Ishikawa (cell line): ENCODE data around the gene FIGNL2.

Source experiments
- CEBPB ChIP-seq: IDR thresholded peaks from 2 replicates; pipeline ENCODE4 v1.6.1; 2012
- CREB1 ChIP-seq: IDR thresholded peaks from 2 replicates; pipeline ENCODE4 v1.6.1; 2012; ENCODE audit warnings: low read depth
- EGR1 ChIP-seq: IDR thresholded peaks from 2 replicates; pipeline ENCODE4 v1.6.1; 2012
- EP300 ChIP-seq: IDR thresholded peaks from 2 replicates; pipeline ENCODE4 v1.6.1; 2012; ENCODE audit warnings: borderline replicate concordance
- FOXM1 ChIP-seq: IDR thresholded peaks from 2 replicates; pipeline ENCODE4 v1.6.1; 2012; ENCODE audit warnings: low read depth, borderline replicate concordance
- NFIC ChIP-seq: IDR thresholded peaks from 2 replicates; pipeline ENCODE4 v1.6.1; 2012
- RAD21 ChIP-seq: IDR thresholded peaks from 2 replicates; pipeline ENCODE4 v1.6.1; 2012; ENCODE audit warnings: low read depth
- TAF1 ChIP-seq: IDR thresholded peaks from 2 replicates; pipeline ENCODE4 v1.6.1; 2012; ENCODE audit warnings: low read depth, mild to moderate bottlenecking
- TCF12 ChIP-seq: IDR thresholded peaks from 2 replicates; pipeline ENCODE4 v1.6.1; 2012; ENCODE audit warnings: low read depth
- TEAD4 ChIP-seq: IDR thresholded peaks from 2 replicates; pipeline ENCODE4 v1.6.1; 2012
- YY1 ChIP-seq: IDR thresholded peaks from 2 replicates; pipeline ENCODE4 v1.6.1; 2012; ENCODE audit warnings: low read depth
- ZBTB7A ChIP-seq: IDR thresholded peaks from 2 replicates; pipeline ENCODE4 v1.6.1; 2012; ENCODE audit warnings: low read depth
- TF ChIP-seq, protein P1 (sequence below): IDR thresholded peaks from 2 replicates; pipeline ENCODE4 v1.6.1; 2012
- TF ChIP-seq, protein P2 (sequence below): IDR thresholded peaks from 2 replicates; pipeline ENCODE4 v1.6.1; 2012; ENCODE audit warnings: low read depth, mild to moderate bottlenecking
- TF ChIP-seq, protein P3 (sequence below): IDR thresholded peaks from 2 replicates; pipeline ENCODE4 v1.6.1; 2012

The FIGNL2 gene

DNA sequence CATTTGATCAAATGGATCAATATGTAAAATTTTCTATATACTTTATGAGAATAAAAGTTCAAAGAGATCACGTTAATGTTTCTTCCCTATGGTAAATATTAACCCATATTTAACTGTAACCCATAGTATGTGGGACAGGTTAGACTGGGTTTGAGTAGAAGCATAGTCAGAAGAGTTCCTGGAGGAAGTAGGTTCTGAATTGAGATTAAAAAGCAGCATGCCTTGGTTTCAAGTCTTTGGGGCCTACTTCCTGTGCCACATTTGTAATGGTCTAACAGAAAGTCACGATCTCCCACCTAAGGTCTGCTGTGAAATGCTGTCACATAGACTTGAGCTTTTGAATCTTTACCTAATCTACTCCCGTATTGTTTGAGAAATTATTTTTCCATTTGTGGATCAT, 63.8 kb downstream of the FIGNL2 start:
- TF ChIP-seq TAF1 (no peak), EP300 (no peak), CREB1 (no peak), FOXM1 (no peak), TEAD4 (no peak), YY1 (no peak), NFIC (no peak), RAD21 (no peak), ZBTB7A (no peak), TCF12 (no peak)
- TF ChIP-seq, protein P1, sequence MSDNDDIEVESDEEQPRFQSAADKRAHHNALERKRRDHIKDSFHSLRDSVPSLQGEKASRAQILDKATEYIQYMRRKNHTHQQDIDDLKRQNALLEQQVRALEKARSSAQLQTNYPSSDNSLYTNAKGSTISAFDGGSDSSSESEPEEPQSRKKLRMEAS, result no peak
- TF ChIP-seq, protein P2, sequence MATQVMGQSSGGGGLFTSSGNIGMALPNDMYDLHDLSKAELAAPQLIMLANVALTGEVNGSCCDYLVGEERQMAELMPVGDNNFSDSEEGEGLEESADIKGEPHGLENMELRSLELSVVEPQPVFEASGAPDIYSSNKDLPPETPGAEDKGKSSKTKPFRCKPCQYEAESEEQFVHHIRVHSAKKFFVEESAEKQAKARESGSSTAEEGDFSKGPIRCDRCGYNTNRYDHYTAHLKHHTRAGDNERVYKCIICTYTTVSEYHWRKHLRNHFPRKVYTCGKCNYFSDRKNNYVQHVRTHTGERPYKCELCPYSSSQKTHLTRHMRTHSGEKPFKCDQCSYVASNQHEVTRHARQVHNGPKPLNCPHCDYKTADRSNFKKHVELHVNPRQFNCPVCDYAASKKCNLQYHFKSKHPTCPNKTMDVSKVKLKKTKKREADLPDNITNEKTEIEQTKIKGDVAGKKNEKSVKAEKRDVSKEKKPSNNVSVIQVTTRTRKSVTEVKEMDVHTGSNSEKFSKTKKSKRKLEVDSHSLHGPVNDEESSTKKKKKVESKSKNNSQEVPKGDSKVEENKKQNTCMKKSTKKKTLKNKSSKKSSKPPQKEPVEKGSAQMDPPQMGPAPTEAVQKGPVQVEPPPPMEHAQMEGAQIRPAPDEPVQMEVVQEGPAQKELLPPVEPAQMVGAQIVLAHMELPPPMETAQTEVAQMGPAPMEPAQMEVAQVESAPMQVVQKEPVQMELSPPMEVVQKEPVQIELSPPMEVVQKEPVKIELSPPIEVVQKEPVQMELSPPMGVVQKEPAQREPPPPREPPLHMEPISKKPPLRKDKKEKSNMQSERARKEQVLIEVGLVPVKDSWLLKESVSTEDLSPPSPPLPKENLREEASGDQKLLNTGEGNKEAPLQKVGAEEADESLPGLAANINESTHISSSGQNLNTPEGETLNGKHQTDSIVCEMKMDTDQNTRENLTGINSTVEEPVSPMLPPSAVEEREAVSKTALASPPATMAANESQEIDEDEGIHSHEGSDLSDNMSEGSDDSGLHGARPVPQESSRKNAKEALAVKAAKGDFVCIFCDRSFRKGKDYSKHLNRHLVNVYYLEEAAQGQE, result no peak

DNA sequence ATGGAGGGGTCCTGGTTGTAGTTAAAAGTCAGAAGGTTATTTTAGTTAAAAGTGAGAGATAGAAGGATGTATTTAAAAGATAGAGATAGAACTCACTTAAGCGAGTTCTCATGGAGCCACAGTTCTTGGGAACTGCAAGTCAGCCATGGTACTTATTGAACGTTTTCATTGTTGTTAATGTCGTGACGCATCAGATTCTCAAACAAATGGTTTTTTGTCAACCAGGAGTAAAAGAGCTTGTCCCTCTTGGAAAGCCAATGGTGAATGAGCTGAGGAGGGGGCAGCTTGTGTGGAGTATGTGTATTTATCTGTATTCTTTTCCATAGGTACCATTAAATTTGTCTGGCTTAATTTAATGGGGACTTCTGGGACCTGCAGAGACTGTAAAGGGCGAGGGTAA, 68.6 kb downstream of the FIGNL2 start:
- TF ChIP-seq EP300, result no peak
- no peak for TF ChIP-seq EGR1
- TF ChIP-seq, protein P3, sequence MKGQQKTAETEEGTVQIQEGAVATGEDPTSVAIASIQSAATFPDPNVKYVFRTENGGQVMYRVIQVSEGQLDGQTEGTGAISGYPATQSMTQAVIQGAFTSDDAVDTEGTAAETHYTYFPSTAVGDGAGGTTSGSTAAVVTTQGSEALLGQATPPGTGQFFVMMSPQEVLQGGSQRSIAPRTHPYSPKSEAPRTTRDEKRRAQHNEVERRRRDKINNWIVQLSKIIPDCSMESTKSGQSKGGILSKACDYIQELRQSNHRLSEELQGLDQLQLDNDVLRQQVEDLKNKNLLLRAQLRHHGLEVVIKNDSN, result no peak
- no peak for TF ChIP-seq RAD21
- no peak for TF ChIP-seq TEAD4
- TF ChIP-seq, protein P1, result no peak
- no peak for TF ChIP-seq FOXM1
- TF ChIP-seq YY1, result no peak
- TF ChIP-seq CEBPB, result no peak
- TF ChIP-seq TAF1, result no peak
- TF ChIP-seq CREB1, result no peak
- TF ChIP-seq NFIC, result no peak

DNA sequence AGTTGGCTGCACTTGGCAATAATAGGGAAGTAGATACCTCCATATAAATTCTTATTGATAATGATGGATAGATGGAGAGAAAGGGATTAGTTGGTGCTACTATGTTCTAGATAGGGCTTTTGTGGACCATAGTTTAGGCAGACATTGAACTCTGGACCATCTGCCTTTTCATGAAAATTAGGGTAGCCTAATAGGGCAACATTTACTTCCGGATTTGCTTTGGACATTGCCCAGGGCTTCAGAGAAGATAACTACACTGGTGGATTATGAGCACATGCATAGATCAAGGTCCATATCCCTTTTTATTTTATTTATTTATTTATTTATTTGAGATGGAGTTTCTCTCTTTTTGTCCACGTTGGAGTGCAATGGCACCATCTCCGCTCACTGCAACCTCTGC, 70.5 kb downstream of the FIGNL2 start:
- no peak for TF ChIP-seq ZBTB7A
- no peak for TF ChIP-seq CEBPB
- TF ChIP-seq NFIC, result no peak
- TF ChIP-seq, protein P3, result no peak

DNA sequence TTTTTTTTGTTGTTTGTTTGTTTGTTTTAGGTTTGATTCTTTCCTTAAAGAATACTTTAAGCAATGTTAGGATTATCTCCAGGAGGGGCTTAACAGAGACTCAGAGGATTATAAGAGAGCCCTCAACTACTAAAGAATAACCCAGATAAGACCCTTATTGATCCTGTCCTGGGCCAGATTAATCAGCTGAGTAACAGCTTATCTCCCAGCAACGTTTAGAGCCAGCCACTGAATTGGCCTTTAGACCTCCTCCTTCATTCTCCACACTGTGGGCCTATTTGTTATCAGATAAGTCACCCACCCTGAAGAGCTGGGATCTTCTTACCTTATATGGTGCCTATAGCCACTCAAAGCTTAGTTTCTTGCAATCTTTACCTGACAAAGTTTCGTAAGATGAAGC, 71.1 kb downstream of the FIGNL2 start:
- TF ChIP-seq CREB1 (no peak), TAF1 (no peak), YY1 (no peak), CEBPB (no peak), TCF12 (no peak), RAD21 (no peak), TEAD4 (no peak), EGR1 (no peak), FOXM1 (no peak), EP300 (no peak), ZBTB7A (no peak), NFIC (no peak)
- TF ChIP-seq, protein P2, result no peak
- TF ChIP-seq, protein P3, result no peak
- TF ChIP-seq, protein P1, result no peak

DNA sequence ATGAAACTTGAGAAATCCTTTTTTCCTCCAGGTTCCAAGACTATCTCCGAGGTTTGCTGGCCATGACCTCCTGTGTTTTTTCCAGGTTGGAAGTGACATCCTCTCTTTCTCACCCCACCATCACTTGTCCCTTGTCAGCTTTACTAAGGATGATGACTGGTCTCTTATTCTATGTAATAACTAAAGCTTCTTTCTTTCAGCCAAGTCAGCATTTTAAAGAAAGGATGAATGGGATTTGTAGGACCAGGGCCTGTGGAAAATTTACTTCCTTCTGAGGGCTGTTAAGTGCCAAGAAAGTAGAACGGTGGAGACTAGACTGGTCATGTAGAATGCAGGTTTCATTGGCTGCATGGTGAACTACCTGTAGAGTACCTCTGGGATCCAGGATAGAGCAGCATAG, 73.6 kb downstream of the FIGNL2 start:
- no peak for TF ChIP-seq EGR1

DNA sequence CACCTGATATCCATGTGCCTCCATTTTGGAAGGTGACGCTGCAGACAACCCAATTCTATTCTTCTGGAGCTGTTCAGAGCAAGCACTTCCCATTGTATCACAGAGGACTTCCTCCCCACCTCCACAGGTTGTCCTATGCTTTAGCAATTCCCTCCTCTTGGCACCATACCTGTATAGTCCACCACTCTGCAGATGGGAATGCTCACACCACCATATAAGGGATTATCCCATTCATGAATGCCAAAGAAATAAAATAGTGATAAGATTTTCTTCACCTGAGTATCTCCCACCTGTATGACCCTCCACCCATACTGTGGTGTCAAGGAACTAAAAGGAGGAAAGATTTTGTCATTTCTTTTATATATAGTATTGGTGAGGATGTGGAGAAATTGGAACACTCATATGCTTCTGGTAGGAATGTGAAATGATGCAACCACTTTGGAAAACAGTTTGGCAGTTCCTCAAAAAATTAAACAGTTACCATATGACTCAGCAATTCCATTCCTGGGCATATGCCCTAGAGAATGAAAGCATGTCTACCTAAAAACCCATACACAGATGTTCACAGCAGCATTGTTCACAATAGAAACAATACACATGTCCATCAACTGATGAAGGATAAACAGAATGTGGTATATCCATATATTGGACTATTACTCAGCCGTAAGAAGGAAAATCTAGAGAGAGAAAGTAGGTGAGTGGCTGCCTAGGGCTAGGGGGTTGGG, 75.2 kb downstream of the FIGNL2 start:
- TF ChIP-seq FOXM1 (no peak), NFIC (peak; percentile 55), TEAD4 (peak; percentile 62), YY1 (no peak), CEBPB (peak; percentile 81)
- TF ChIP-seq, protein P2, result no peak
